ENCODE data around the gene SMIM21. TPM values are rescaled to one million over a fixed set of nuclear protein-coding genes. Genes with fewer than 3 reads are reported as not detected.

The SMIM21 gene
- total and polyA plus RNA-seq, 3 donors from 2014 or later = 0.50 to 3.2 (median 2.8) TPM

DNA sequence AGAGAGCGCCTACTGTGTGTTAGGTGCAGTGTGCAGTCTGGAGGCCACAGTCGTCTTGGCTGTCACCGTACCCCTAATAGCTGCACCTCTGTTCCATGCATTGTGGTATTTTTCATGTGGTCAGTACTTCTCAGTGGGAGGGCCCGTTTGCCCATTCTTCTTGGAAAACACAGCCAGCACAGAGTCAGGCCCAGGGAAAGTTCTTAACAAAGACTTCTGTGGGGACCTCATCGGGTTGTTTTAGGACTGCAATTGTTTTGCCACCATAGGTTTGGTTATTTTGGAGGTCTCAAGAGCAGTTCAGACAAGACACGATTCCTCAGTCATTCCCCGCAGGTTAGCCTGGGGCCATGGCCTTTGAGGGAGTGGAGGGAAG is 62.3 kb downstream of the SMIM21 start:
- intact Hi-C loops (cut with DNase I; ENCODE audit: low total_unique reads) = no loop called here
- H3K36me3 ChIP-seq (ENCODE audit: low read depth, missing control alignments) = no peaks in the 10 kb centered on the region
- no peak overlapping the region for H3K27ac ChIP-seq
- DNase-seq = no peak
- no peak overlapping the region for H3K4me3 ChIP-seq
- WGBS, 2 donors = 64 to 79% methylated on average over 7 of the region's 7 CpGs
- peaks cover 11% of the 10 kb centered on the region for H3K4me1 ChIP-seq
- H3K9me3 ChIP-seq = no peaks in the 10 kb centered on the region
- TF ChIP-seq, protein P1, sequence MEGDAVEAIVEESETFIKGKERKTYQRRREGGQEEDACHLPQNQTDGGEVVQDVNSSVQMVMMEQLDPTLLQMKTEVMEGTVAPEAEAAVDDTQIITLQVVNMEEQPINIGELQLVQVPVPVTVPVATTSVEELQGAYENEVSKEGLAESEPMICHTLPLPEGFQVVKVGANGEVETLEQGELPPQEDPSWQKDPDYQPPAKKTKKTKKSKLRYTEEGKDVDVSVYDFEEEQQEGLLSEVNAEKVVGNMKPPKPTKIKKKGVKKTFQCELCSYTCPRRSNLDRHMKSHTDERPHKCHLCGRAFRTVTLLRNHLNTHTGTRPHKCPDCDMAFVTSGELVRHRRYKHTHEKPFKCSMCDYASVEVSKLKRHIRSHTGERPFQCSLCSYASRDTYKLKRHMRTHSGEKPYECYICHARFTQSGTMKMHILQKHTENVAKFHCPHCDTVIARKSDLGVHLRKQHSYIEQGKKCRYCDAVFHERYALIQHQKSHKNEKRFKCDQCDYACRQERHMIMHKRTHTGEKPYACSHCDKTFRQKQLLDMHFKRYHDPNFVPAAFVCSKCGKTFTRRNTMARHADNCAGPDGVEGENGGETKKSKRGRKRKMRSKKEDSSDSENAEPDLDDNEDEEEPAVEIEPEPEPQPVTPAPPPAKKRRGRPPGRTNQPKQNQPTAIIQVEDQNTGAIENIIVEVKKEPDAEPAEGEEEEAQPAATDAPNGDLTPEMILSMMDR (IDR thresholded peaks at IDR 0.05) = no peak
- TF ChIP-seq POLR2A (IDR thresholded peaks at IDR 0.05) = no peak
- H3K27me3 ChIP-seq = no peaks in the 10 kb centered on the region

DNA sequence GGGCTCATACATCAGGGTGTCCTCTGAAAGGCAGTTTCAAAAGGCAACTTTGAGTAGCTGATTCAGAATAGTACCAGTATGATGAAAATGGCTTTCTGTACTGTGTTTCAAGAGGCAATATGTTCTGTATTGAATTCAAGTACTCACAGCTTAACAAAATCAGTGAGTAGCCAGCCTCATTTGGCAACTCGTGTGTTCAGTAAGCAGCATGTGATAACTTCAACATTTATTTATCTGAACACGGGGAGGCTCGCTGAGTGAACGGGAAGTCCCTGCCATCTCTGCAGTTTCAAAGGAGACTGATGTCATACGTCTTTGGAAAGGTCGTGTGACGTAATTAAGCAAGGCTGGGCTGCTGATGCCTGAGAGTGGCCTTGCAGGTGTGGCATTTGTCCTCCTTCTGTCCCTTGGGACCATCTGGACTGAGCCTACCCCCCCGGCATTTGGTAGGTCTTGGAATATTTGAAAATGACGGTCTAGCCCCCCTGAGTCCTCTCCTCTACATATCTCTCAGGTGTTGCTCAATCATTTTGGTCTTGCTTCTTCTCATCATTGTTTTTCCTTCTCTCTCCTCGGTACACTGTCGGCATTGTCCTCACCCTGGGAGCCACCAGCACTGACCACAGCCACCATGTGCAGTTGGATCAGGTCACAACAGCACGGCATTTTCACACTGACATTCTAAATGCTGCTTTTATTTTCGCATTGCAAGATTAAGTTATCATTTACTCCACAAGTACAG is 62.8 kb downstream of the SMIM21 start:
- peak; percentile 56 for DNase-seq
- Histone ChIP-seq H3K9me3 (no peaks in the 10 kb centered on the region), H3K27me3 (no peaks in the 10 kb centered on the region), H3K4me1 (peaks cover 11% of the 10 kb centered on the region), H3K27ac (peak overlapping the region in 1 of 2 donors; percentile 50), H3K4me3 (no peak overlapping the region), H3K36me3 (ENCODE audit: low read depth, missing control alignments) (no peaks in the 10 kb centered on the region)
- 63 to 65% methylated on average over 13 of the region's 13 CpGs for WGBS, 2 donors
- intact Hi-C loops (cut with DNase I; ENCODE audit: low total_unique reads) = no loop called here
- TF ChIP-seq, protein P1 (IDR thresholded peaks at IDR 0.05) = no peak
- no peak for TF ChIP-seq POLR2A (IDR thresholded peaks at IDR 0.05)

DNA sequence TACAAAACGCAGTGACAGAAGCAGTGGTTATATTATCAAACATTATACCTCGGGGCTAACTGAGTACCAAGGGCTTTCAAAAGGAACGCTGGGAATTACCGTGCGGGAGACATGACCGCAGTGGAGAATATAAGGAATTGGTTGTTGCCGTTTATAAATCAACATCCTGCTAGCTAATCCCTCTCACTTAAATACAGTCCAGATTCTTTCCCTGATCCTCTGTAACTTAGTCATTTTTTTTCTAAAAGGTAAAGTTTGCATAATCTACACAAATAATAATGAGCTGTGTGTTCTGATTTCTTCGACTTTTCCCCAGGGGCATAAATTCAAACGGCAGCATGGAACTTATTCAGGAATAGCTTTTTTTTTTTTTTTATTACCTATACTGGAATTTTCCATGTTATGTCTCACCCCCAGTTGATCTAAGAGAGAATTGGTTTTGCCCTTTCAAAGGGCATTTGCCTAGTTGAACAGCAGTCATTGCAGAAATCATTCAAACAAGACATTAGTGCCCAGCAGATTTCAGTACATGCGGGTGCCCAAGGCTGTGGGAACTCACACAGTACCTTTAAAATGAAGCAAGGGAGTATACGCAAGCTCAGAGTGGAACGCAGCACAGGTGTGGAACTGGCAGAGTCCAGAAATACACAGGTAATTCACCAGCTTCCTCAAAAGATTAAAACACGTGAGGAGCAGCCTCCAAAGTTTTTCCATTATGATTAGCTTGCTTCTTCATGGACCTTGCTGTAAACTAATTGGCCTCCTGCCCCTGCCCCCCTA is 63.9 kb downstream of the SMIM21 start:
- intact Hi-C loops (cut with DNase I; ENCODE audit: low total_unique reads) = no loop called here
- Histone ChIP-seq H3K4me3 (no peak overlapping the region), H3K4me1 (peaks cover 11% of the 10 kb centered on the region), H3K36me3 (ENCODE audit: low read depth, missing control alignments) (no peaks in the 10 kb centered on the region), H3K27me3 (no peaks in the 10 kb centered on the region), H3K27ac (peak overlapping the region in 1 of 2 donors; percentile 50), H3K9me3 (no peaks in the 10 kb centered on the region)
- no peak for DNase-seq
- no peak for TF ChIP-seq POLR2A (IDR thresholded peaks at IDR 0.05)
- TF ChIP-seq, protein P1 (IDR thresholded peaks at IDR 0.05) = no peak
- 70 to 72% methylated on average over 13 of the region's 13 CpGs for WGBS, 2 donors

DNA sequence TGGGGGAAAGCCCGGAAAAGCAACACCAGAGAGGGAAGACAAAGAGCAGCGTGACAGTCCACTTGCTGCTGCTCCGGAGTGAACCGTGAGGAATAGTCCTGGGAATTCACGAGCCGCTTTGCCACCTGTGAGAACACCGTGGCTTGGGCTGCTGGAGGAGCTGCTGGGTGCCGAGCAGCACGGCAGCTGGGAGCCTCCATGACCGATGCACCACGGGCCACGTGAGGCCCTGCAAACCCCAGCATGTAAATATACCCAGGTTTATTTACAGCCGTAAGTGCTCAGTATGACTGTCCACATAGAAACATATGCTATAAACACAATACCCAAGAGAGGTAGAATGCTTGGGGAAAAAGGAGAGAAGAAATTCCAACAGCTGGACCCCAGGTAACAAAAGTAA is 65.1 kb downstream of the SMIM21 start:
- Histone ChIP-seq H3K4me3 (no peak overlapping the region), H3K4me1 (peaks cover 11% of the 10 kb centered on the region), H3K36me3 (ENCODE audit: low read depth, missing control alignments) (no peaks in the 10 kb centered on the region), H3K9me3 (no peaks in the 10 kb centered on the region), H3K27ac (peak overlapping the region in 1 of 2 donors; percentile 28), H3K27me3 (no peaks in the 10 kb centered on the region)
- intact Hi-C loops (cut with DNase I; ENCODE audit: low total_unique reads) = no loop called here
- DNase-seq = no peak
- no peak for TF ChIP-seq POLR2A (IDR thresholded peaks at IDR 0.05)
- TF ChIP-seq, protein P1 (IDR thresholded peaks at IDR 0.05) = no peak
- 43 to 62% methylated on average over 13 of the region's 13 CpGs for WGBS, 2 donors
